Sigmoid colon (tissue), 7 donors: ENCODE results near the gene PDZRN4. TPM values are rescaled to one million over a fixed set of nuclear protein-coding genes. Genes with fewer than 3 reads are reported as not detected.
A peak's percentile ranks its signal among the peaks of the same experiment; 100 is the strongest.
"Not testable (repeated sequence)": the region's sequence is repeated elsewhere in the genome, so short reads cannot be mapped to it uniquely, and the experiment has no call there.

Source experiments
- DNase-seq: peaks from one replicate; pipeline ENCODE4 v3.0.0-alpha.2; 2019
- H3K27ac ChIP-seq, 4 donors: fragments of 200-600 bp; sonication (generic); one replicate each; pipeline ENCODE4 v1.5.1; 2016 to 2019; ENCODE audit warnings: mild to moderate bottlenecking in 1 of 4
- H3K27me3 ChIP-seq, 3 donors: fragments of 200-600 bp; sonication (generic); one replicate each; pipeline ENCODE4 v1.5.1; 2019; ENCODE audit warnings: mild to moderate bottlenecking in 1 of 3
- H3K36me3 ChIP-seq, 4 donors: fragments of 200-600 bp; sonication (generic); one replicate each; pipeline ENCODE4 v1.5.1; 2016 to 2019
- H3K4me1 ChIP-seq, 4 donors: fragments of 200-600 bp; sonication (generic); one replicate each; pipeline ENCODE4 v1.5.1; 2017 to 2019
- H3K4me3 ChIP-seq, 4 donors: fragments of 200-600 bp; sonication (generic); one replicate each; pipeline ENCODE4 v1.5.1; 2017 to 2019; ENCODE audit warnings: mild to moderate bottlenecking in 2 of 4, moderate library complexity in 1 of 4
- H3K9me3 ChIP-seq, 4 donors: fragments of 200-600 bp in 3 of 4; sonication (generic) in 3 of 4; one replicate each; pipeline versions ENCODE4 v1.5.1 to v1.6.1; 2013 to 2019
- CTCF ChIP-seq, 4 experiments: fragments of 450-650 bp in 3 of 4; fragments of 200-600 bp in 1 of 4; IDR thresholded peaks; one replicate each; pipeline ENCODE4 v1.5.1; 2016 to 2019; ENCODE audit warnings: antibody characterized with exemption in 4 of 4, mild to moderate bottlenecking in 3 of 4, moderate library complexity in 2 of 4
- EP300 ChIP-seq, 4 donors: sonication (generic); formaldehyde crosslinking; IDR thresholded peaks; one replicate each; pipeline ENCODE4 v1.6.1; 2017; ENCODE audit warnings: antibody characterized with exemption in 4 of 4
- POLR2A ChIP-seq, 2 donors: fragments of 450-650 bp; IDR thresholded peaks; one replicate each; pipeline ENCODE4 v1.6.1; 2016; ENCODE audit warnings: antibody characterized with exemption in 2 of 2, mild to moderate bottlenecking in 2 of 2, moderate library complexity in 2 of 2
- POLR2AphosphoS5 ChIP-seq, 4 donors: sonication (generic); formaldehyde crosslinking; IDR thresholded peaks; one replicate each; pipeline ENCODE4 v1.6.1; 2017; ENCODE audit warnings: antibody characterized with exemption in 4 of 4
- WGBS, 2 donors: extraction: QIAGEN DNeasy Blood & Tissue Kit; methylation state at CpG; one replicate each; pipeline ENCODE4 v1.1.7; 2013; 5-methylcytosine and 5-hydroxymethylcytosine counted together
- intact Hi-C: fragments of 100-400 bp; cut with DNase I; formaldehyde crosslinking; loops from one replicate; pipeline ENCODE4 v1.15.1; 2023
- polyA plus RNA-seq, 3 donors: library from polyadenylated mRNA; stranded (reverse); fragments of 200-250 nt; gene quantifications; one replicate each; pipeline ENCODE4 v1.2.3, GENCODE V29; 2013
- total RNA-seq, 4 donors: library from RNA; depleted of rRNA; stranded (reverse); fragments of >200 nt; gene quantifications; one replicate each; pipeline ENCODE4 v1.1.0, GENCODE V29; 2016
- donor health status: healthy with polysubstance abuse.
- donor health status: Bipolar disorder and iron deficiency.
- donor health status: healthy.

PDZRN4 gene
- total and polyA plus RNA-seq, 7 donors, result 0.23 to 98.1 (median 71.5) TPM

- intact Hi-C loops, result loop anchor here (5.0 to 10.0 kb wide), 6 partner anchors 79 to 836 kb away; no protein-coding TSS in a partner anchor
- TF ChIP-seq POLR2AphosphoS5 (IDR thresholded peaks at IDR 0.05) (peak in 3 of 4 donors; percentile 9 to 26 (median 14)), EP300 (IDR thresholded peaks at IDR 0.05) (no peak), CTCF (IDR thresholded peaks at IDR 0.05) (no peak), POLR2A (IDR thresholded peaks at IDR 0.05) (no peak)
- peak overlapping the region; percentile 89 to 95 (median 91) for H3K27ac ChIP-seq
These were observed 2.1 kb upstream of the PDZRN4 start for GRCh38 chr12:41186026-41186425.

GRCh38 chr12:41188841-41189394 is 798 bp downstream of the PDZRN4 start:
- TF ChIP-seq POLR2AphosphoS5 (IDR thresholded peaks at IDR 0.05), result peak in 1 of 4 donors; percentile 3
- TF ChIP-seq POLR2A (IDR thresholded peaks at IDR 0.05), result no peak
- no peak for TF ChIP-seq CTCF (IDR thresholded peaks at IDR 0.05)
- TF ChIP-seq EP300 (IDR thresholded peaks at IDR 0.05), result no peak
- 3 to 7% methylated on average over 49 of the region's 49 CpGs for WGBS, 2 donors
- peak overlapping the region; percentile 55 to 71 (median 62) for H3K4me3 ChIP-seq
- H3K27me3 ChIP-seq, result no peaks in the 10 kb centered on the region
- H3K36me3 ChIP-seq, result peaks cover 0 to 2% (median 0%) of the 10 kb centered on the region in 4 donors
- H3K4me1 ChIP-seq, result peaks cover 0 to 66% (median 39%) of the 10 kb centered on the region in 4 donors
- peak overlapping the region; percentile 89 to 95 (median 91) for H3K27ac ChIP-seq
- intact Hi-C loops, result loop anchor here (5.0 to 10.0 kb wide), 6 partner anchors 82 to 833 kb away; no protein-coding TSS in a partner anchor
- no peak for DNase-seq
- H3K9me3 ChIP-seq, result no peaks in the 10 kb centered on the region

More at GRCh38 chr12:41186026-41186425, 2.1 kb upstream of the PDZRN4 start:
- Histone ChIP-seq H3K36me3 (no peaks in the 10 kb centered on the region), H3K9me3 (no peaks in the 10 kb centered on the region), H3K4me1 (peaks cover 0 to 38% (median 24%) of the 10 kb centered on the region in 4 donors), H3K27me3 (no peaks in the 10 kb centered on the region), H3K4me3 (no peak overlapping the region)
- WGBS, 2 donors, result 40 to 48% methylated on average over 3 of the region's 3 CpGs
- no peak for DNase-seq

GRCh38 chr12:41189395-41190251 is 1.5 kb downstream of the PDZRN4 start:
- DNase-seq, result peak; percentile 89
- peaks cover 0 to 73% (median 42%) of the 10 kb centered on the region in 4 donors for H3K4me1 ChIP-seq
- H3K27me3 ChIP-seq, result no peaks in the 10 kb centered on the region
- H3K36me3 ChIP-seq, result peaks cover 0 to 9% (median 0%) of the 10 kb centered on the region in 4 donors
- H3K9me3 ChIP-seq, result no peaks in the 10 kb centered on the region
- peak overlapping the region; percentile 55 to 71 (median 62) for H3K4me3 ChIP-seq
- 5 to 13% methylated on average over 34 of the region's 34 CpGs for WGBS, 2 donors
- H3K27ac ChIP-seq, result peak overlapping the region; percentile 89 to 95 (median 91)
- intact Hi-C loops, result loop anchor here (5.0 to 10.0 kb wide), 6 partner anchors 82 to 833 kb away; no protein-coding TSS in a partner anchor
- peak; percentile 80 to 94 (median 88) for TF ChIP-seq POLR2AphosphoS5 (IDR thresholded peaks at IDR 0.05)
- peak in 3 of 4 donors; percentile 38 to 75 (median 69) for TF ChIP-seq EP300 (IDR thresholded peaks at IDR 0.05)
- TF ChIP-seq POLR2A (IDR thresholded peaks at IDR 0.05), result peak; percentile 43 to 75
- TF ChIP-seq CTCF (IDR thresholded peaks at IDR 0.05), result no peak

DNA sequence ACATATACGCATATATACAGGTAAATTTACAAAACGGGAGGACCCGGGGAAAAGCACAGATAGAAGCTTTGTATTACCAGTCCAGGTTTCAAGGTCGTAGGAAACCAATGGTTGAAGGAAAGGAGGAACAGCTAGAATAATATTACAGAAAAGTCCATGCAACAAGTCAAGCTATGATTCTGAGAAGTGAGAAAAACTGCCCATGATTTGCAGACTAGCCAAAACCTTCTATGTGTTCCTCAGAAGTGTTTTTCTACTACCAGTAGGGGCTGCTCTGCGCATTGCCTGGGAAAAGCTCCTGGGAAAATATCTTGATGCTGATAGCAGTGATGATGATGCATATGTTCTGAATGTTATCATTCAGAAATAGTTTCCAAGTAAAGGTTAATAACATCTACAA is 2.2 kb downstream of the PDZRN4 start:
- Histone ChIP-seq H3K27ac (peak overlapping the region; percentile 89 to 95 (median 91)), H3K4me3 (peak overlapping the region; percentile 55 to 71 (median 62)), H3K4me1 (peaks cover 0 to 76% (median 44%) of the 10 kb centered on the region in 4 donors), H3K36me3 (peaks cover 0 to 11% (median 0%) of the 10 kb centered on the region in 4 donors), H3K27me3 (no peaks in the 10 kb centered on the region), H3K9me3 (no peaks in the 10 kb centered on the region)
- DNase-seq, result peak; percentile 67
- TF ChIP-seq CTCF (IDR thresholded peaks at IDR 0.05) (peak in 3 of 4 experiments; percentile 52 to 76 (median 58)), EP300 (IDR thresholded peaks at IDR 0.05) (no peak), POLR2A (IDR thresholded peaks at IDR 0.05) (no peak), POLR2AphosphoS5 (IDR thresholded peaks at IDR 0.05) (peak in 1 of 4 donors; percentile 25)
- intact Hi-C loops, result no loop called here
- 15 to 27% methylated on average over 5 of the region's 5 CpGs for WGBS, 2 donors

- H3K27me3 ChIP-seq, DNase-seq, H3K9me3 ChIP-seq, intact Hi-C loops: not testable (repeated sequence)
- Histone ChIP-seq H3K4me3 (peak overlapping the region in 1 of 4 donors; percentile 64), H3K27ac (peak overlapping the region in 3 of 4 donors; percentile 90 to 95 (median 92)), H3K4me1 (peaks cover 0 to 74% (median 37%) of the 10 kb centered on the region in 4 donors), H3K36me3 (peaks cover 0 to 11% (median 0%) of the 10 kb centered on the region in 4 donors)
- WGBS, 2 donors, result 80 to 85% methylated on average over 3 of the region's 3 CpGs
These were observed 3.4 kb downstream of the PDZRN4 start for GRCh38 chr12:41191549-41191948.
